Neural cell (in vitro differentiated cells): ENCODE measurements around the gene NCKIPSD. TPM values are rescaled to one million over a fixed set of nuclear protein-coding genes. Genes with fewer than 3 reads are reported as not detected.

Experiments
- H2AFZ ChIP-seq: fragments of 200-600, 300-800 bp; sonication (generic), shearing (Covaris generic); 2 replicates; pipeline ENCODE4 v1.6.0; 2014; ENCODE audit warnings: low read depth, mild to moderate bottlenecking, antibody characterized with exemption, low read length, moderate library complexity
- H3F3A ChIP-seq: fragments of 200-600 bp; shearing (Covaris generic); 2 replicates; pipeline ENCODE4 v1.6.1; 2016; ENCODE audit warnings: mild to moderate bottlenecking, moderate library complexity, mixed read lengths, antibody characterized with exemption, low read length; ENCODE audit not compliant: insufficient read depth, poor library complexity, severe bottlenecking
- H3K27ac ChIP-seq: fragments of 200-600, 300-800 bp; sonication (generic), shearing (Covaris generic); 2 replicates; pipeline ENCODE4 v1.5.1; 2014; ENCODE audit warnings: mild to moderate bottlenecking, low read length, moderate library complexity
- H3K27me3 ChIP-seq: fragments of 300-800, 200-600 bp; sonication (generic), shearing (Covaris generic); 2 replicates; pipeline ENCODE4 v1.6.0; 2014; ENCODE audit warnings: mild to moderate bottlenecking, low read depth, low read length, moderate library complexity; ENCODE audit not compliant: insufficient read depth
- H3K36me3 ChIP-seq: fragments of 300-800, 200-600 bp; sonication (generic), shearing (Covaris generic); 2 replicates; pipeline ENCODE4 v1.5.1; 2014; ENCODE audit warnings: mild to moderate bottlenecking, antibody characterized with exemption, low read length, moderate library complexity; ENCODE audit not compliant: insufficient read depth
- H3K4me2 ChIP-seq: fragments of 300-800, 200-600 bp; sonication (generic), shearing (Covaris generic); 2 replicates; pipeline ENCODE4 v1.6.0; 2014; ENCODE audit warnings: mild to moderate bottlenecking, low read length
- H3K4me3 ChIP-seq: fragments of 300-800, 200-600 bp; sonication (generic), shearing (Covaris generic); 2 replicates; pipeline ENCODE4 v1.5.1; 2014; ENCODE audit warnings: mild to moderate bottlenecking, low read length, moderate library complexity
- H3K79me2 ChIP-seq: fragments of 200-600 bp; shearing (Covaris generic); replicated peaks from 2 replicates; pipeline ENCODE4 v1.6.0; 2014; ENCODE audit warnings: mild to moderate bottlenecking, low read length, moderate library complexity; ENCODE audit not compliant: insufficient read depth
- H3K9ac ChIP-seq: fragments of 300-800, 200-600 bp; sonication (generic), shearing (Covaris generic); 2 replicates; pipeline ENCODE4 v1.6.1; 2016; ENCODE audit warnings: mild to moderate bottlenecking, low read length, mixed read lengths
- H3K9me2 ChIP-seq: fragments of 200-600 bp; shearing (Covaris generic); 2 replicates; pipeline ENCODE4 v1.6.1; 2016; ENCODE audit warnings: mild to moderate bottlenecking, low read length, mixed read lengths; ENCODE audit not compliant: insufficient read depth
- H3K9me3 ChIP-seq: fragments of 200-600, 300-800 bp; sonication (generic), shearing (Covaris generic); 2 replicates; pipeline ENCODE4 v1.6.1; 2016; ENCODE audit warnings: mild to moderate bottlenecking, mixed run types, low read length, moderate library complexity, mixed read lengths
- H4K20me1 ChIP-seq: fragments of 200-600 bp; shearing (Covaris generic); 2 replicates; pipeline ENCODE4 v1.6.1; 2016; ENCODE audit warnings: mild to moderate bottlenecking, mixed run types; ENCODE audit not compliant: insufficient read depth
- EP300 ChIP-seq: fragments of 450-650 bp; conservative IDR thresholded peaks from 2 replicates; pipeline ENCODE4 v1.6.1; 2014; ENCODE audit warnings: antibody characterized with exemption, mild to moderate bottlenecking, moderate library complexity; ENCODE audit not compliant: poor library complexity, severe bottlenecking
- EZH2 ChIP-seq: fragments of 200-600, 300-800 bp; shearing (Covaris generic), sonication (generic); IDR thresholded peaks from 2 replicates; pipeline ENCODE4 v1.6.1; 2014; ENCODE audit warnings: antibody characterized with exemption, low read length, borderline replicate concordance, mild to moderate bottlenecking; ENCODE audit not compliant: insufficient read depth, poor library complexity, severe bottlenecking
- MXI1 ChIP-seq: fragments of 450-650 bp; conservative IDR thresholded peaks from 2 replicates; pipeline ENCODE4 v1.6.1; 2014; ENCODE audit warnings: antibody characterized with exemption, mild to moderate bottlenecking; ENCODE audit not compliant: poor library complexity, severe bottlenecking
- POLR2AphosphoS5 ChIP-seq: IDR thresholded peaks from 2 replicates; pipeline ENCODE4 v1.6.1; 2012
- RAD21 ChIP-seq: fragments of 450-650 bp; conservative IDR thresholded peaks from 2 replicates; pipeline ENCODE4 v1.6.1; 2014; ENCODE audit warnings: antibody characterized with exemption, mild to moderate bottlenecking, moderate library complexity
- REST ChIP-seq: IDR thresholded peaks from 2 replicates; pipeline ENCODE4 v1.6.1; 2012; ENCODE audit warnings: borderline replicate concordance
- SMC3 ChIP-seq: fragments of 450-650 bp; conservative IDR thresholded peaks from 2 replicates; pipeline ENCODE4 v1.6.1; 2014; ENCODE audit warnings: antibody characterized with exemption, mild to moderate bottlenecking, moderate library complexity; ENCODE audit not compliant: poor library complexity
- TAF1 ChIP-seq: IDR thresholded peaks from 2 replicates; pipeline ENCODE4 v1.6.1; 2012; ENCODE audit warnings: low read depth
- polyA plus RNA-seq: library from polyadenylated mRNA; depleted of rRNA; stranded (reverse); fragments of >200 nt; gene quantifications from 2 replicates; pipeline ENCODE4 v1.2.3, GENCODE V29; 2014
- TF ChIP-seq, protein P1 (sequence below): fragments of 450-650 bp; IDR thresholded peaks from 2 replicates; pipeline ENCODE4 v1.5.1; 2014; ENCODE audit warnings: antibody characterized with exemption, mild to moderate bottlenecking, moderate library complexity; ENCODE audit not compliant: poor library complexity, severe bottlenecking

Gene NCKIPSD
- polyA plus RNA-seq, 1 donor from 2014 or later: 19.0 TPM

GRCh38 chr3:48636149-48636655, 49.5 kb downstream of the NCKIPSD start:
- Histone ChIP-seq H3F3A (no peaks in the 10 kb centered on the region), H4K20me1 (peaks cover 39% of the 10 kb centered on the region), H3K4me2 (peak overlapping the region; percentile 30), H3K27me3 (no peaks in the 10 kb centered on the region), H3K36me3 (no peaks in the 10 kb centered on the region), H3K9me2 (no peaks in the 10 kb centered on the region), H2AFZ (no peak overlapping the region), H3K4me3 (peak overlapping the region; percentile 80), H3K27ac (no peak overlapping the region), H3K79me2 (no peaks in the 10 kb centered on the region), H3K9me3 (no peaks in the 10 kb centered on the region), H3K9ac (no peak overlapping the region)
- no peak for TF ChIP-seq REST

DNA sequence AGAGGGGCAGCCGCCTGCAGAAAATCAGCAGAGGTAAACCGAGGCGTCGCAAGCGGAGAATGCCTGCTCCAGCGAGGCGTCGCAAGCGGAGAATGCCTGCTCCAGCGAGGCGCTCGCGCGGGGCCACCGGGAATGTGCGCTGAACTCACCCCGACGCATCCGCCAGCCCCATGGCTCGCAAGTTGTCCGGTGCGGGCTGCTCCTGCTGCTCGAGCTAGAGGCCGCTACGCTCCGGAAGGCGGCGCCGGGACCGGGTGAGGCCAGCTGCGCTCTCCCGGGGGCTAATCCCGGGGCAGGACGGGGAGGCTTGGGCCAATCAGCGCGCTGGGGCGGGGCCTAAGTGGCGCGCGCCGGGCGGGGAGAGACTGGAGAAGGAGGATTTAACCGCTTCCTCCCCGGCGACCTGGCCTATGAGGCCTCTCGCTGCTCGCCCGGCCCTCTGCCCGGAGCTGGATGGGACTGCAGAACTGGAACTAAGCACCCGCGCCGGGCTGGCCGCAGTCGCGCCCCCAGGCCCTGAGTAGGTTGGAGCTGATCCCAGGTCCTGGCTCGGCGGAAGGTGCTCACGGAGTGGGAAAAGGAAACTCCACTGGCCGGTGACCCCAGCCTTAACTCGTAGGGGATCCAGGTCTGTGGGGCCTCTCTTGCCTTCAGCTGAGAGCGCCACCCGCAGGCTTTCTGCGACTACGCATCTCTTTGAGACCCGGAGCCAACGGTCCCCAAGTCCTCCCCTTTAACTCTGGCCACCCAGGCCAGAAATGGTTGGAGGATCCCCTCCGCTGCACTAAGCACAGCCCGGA, 50.3 kb downstream of the NCKIPSD start, which contains the start of gene SLC26A6:
TSS of gene SLC26A6 (minus strand) at position 240 of the 800 bp plus-strand sequence. CDS start at position 172, 68 bp downstream.
- no peak within 1 kb of the TSS for H2AFZ ChIP-seq
- H3K9ac ChIP-seq: peak within 1 kb of the TSS; percentile 64
- H3K79me2 ChIP-seq: no peaks in the 10 kb centered on the region
- no peaks in the 10 kb centered on the region for H3K27me3 ChIP-seq
- peak; percentile 39 for TF ChIP-seq EP300
- TF ChIP-seq, protein P1, sequence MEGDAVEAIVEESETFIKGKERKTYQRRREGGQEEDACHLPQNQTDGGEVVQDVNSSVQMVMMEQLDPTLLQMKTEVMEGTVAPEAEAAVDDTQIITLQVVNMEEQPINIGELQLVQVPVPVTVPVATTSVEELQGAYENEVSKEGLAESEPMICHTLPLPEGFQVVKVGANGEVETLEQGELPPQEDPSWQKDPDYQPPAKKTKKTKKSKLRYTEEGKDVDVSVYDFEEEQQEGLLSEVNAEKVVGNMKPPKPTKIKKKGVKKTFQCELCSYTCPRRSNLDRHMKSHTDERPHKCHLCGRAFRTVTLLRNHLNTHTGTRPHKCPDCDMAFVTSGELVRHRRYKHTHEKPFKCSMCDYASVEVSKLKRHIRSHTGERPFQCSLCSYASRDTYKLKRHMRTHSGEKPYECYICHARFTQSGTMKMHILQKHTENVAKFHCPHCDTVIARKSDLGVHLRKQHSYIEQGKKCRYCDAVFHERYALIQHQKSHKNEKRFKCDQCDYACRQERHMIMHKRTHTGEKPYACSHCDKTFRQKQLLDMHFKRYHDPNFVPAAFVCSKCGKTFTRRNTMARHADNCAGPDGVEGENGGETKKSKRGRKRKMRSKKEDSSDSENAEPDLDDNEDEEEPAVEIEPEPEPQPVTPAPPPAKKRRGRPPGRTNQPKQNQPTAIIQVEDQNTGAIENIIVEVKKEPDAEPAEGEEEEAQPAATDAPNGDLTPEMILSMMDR: peak; percentile 60
- TF ChIP-seq REST: peak; percentile 22
- TF ChIP-seq MXI1: peak; percentile 87
- no peak for TF ChIP-seq TAF1
- peak; percentile 41 for TF ChIP-seq RAD21
- TF ChIP-seq POLR2AphosphoS5: peak; percentile 68
- no peak for TF ChIP-seq EZH2
- peak; percentile 59 for TF ChIP-seq SMC3
- peak within 1 kb of the TSS; percentile 42 for H3K4me2 ChIP-seq
- H3K4me3 ChIP-seq: peak within 1 kb of the TSS; percentile 80
- H4K20me1 ChIP-seq: peaks cover 39% of the 10 kb centered on the region
- H3K9me3 ChIP-seq: no peaks in the 10 kb centered on the region
- no peaks in the 10 kb centered on the region for H3K36me3 ChIP-seq
- H3F3A ChIP-seq: no peaks in the 10 kb centered on the region
- H3K9me2 ChIP-seq: no peaks in the 10 kb centered on the region
- H3K27ac ChIP-seq: peak within 1 kb of the TSS; percentile 52
